NB4 (cell line): ENCODE measurements around the gene MAGI2.

Experiments
- CTCF ChIP-seq: IDR thresholded peaks from one replicate; pipeline ENCODE4 v1.5.1; 2012; ENCODE audit warnings: low read depth, low read length
- MYC ChIP-seq: IDR thresholded peaks from 2 replicates; pipeline ENCODE4 v1.6.1; 2011; ENCODE audit warnings: low read depth, low read length
- POLR2A ChIP-seq: IDR thresholded peaks from 2 replicates; pipeline ENCODE4 v1.6.1; 2011; ENCODE audit warnings: mild to moderate bottlenecking; ENCODE audit not compliant: insufficient read length; ENCODE audit errors: extremely low read depth

DNA sequence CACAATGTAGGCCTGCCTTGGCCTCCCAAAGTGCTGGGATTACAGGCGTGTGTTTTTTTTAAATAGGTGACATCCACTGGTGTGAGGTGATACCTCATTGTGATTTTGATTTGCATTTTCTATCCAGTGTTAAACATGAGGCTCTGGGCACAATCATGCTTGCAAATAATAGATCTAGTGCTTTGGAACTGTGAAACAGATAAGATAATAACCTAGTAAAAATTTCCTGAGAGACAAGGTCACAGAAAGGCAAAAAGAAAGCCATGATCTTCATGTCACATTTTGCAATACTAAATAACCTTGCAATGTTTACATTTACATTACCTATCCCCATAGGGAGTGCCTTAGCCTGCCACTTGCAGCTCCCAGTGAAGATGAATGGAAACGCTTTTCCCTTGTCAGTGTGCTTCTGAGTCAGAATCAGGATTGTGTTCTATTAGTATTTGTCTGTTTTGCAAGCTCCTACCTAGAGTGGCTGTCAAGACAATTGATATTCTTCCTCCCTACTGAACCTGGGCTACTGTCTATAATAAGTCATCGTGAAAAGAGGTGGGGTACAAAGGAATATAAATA lies 1398.4 kb downstream of the MAGI2 start:
- TF ChIP-seq CTCF (no peak), MYC (no peak), POLR2A (no peak)
